Measurements from ENCODE around the gene OR10K2.
"Not testable (repeated sequence)": the region's sequence is repeated elsewhere in the genome, so short reads cannot be mapped to it uniquely, and the experiment has no call there.

The OR10K2 gene, protein sequence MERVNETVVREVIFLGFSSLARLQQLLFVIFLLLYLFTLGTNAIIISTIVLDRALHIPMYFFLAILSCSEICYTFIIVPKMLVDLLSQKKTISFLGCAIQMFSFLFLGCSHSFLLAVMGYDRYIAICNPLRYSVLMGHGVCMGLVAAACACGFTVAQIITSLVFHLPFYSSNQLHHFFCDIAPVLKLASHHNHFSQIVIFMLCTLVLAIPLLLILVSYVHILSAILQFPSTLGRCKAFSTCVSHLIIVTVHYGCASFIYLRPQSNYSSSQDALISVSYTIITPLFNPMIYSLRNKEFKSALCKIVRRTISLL

DNA sequence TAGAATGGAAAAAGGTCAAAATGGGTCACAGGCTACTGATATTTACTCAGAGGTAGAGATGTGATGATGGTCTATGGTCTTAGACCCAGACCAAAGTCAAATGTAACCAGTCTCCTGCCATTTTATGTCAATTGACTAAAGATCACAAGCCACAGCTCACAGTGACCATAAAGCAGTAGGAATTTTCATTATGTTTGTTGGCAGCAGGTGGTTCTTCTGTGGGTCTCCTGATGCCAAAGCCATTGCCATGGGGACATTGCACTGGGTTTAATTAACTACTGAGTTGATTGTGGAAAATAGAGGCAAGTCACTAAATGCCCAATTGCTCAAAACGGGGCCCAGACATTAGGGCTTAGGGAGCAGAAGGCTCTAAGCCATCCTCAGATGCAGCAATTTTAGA, at the start of gene OR10K2:
TSS of gene OR10K2 (minus strand) at position 101 of the 400 bp plus-strand sequence. CDS start 5,371 bp downstream, outside the sequence.
- no peak for DNase-seq (ENCODE audit: low read depth)

DNA sequence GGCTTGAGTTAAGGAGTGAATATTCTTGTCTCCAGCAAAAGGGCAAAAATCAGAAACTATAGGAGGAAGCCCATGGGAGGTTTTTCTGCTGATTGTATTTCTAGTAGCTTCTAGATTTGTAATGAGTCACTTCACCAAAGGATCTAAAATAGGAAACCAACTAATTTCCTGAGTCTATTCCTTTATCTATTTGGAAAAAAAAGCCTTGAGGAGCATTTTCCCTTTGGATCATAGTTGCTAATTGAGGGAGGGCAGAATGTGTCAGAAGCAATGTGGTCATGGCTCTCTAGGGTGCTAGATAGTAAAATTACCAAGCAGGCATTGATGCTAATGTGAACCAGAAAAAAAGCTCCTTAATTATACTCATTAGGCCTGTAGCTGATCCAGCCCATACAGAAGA, 45.9 kb upstream of the OR10K2 start, which contains the start of gene OR10R2:
TSS of gene OR10R2 (plus strand) at position 301 of the 400 bp plus-strand sequence. CDS start 106 bp downstream, outside the sequence.
- DNase-seq (ENCODE audit: low read depth): no peak

DNA sequence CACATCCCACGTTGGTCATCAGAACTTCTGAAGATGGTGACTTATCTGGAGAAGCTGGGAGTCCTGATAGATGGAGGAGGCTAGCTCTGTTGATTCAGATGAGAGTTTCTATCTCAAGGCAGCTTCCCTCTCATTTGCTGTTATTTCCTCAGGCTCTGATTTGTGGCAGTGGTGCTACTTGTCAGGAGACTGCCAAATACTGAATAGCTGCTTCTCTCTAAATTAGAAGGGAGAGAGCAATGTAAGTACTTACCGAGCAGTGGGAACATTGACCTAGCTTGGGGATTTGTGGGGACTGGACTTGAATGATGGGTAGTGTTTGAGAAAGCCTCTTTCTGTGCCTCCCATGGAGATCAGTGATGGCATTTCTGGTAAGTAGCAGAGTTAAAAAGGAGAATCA, 35.5 kb upstream of the OR10K2 start, which contains the start of gene OR10K1:
TSS of gene OR10K1 (plus strand) at position 301 of the 400 bp plus-strand sequence. CDS start 3,728 bp downstream, outside the sequence.
- DNase-seq (ENCODE audit: low read depth): no peak

DNA sequence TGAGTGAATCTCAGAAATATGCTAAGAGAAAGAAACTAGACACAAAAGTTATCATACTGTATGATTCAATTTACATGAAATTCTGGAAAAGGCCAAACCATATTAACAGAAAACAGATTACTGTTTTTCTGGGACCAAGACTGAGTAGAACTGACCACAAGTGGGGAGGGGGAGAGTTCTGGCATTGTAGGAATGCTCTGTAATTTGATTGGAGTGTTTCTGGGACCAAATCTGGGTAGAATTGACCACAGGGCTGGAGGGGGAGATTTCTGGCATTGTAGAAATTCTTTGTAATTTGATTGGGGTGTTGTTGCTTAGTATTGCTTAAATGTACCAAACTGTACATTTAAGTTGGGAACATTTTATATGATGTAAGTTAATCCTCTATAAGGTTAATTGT, 32.2 kb upstream of the OR10K2 start:
- DNase-seq (ENCODE audit: low read depth): no peak

DNA sequence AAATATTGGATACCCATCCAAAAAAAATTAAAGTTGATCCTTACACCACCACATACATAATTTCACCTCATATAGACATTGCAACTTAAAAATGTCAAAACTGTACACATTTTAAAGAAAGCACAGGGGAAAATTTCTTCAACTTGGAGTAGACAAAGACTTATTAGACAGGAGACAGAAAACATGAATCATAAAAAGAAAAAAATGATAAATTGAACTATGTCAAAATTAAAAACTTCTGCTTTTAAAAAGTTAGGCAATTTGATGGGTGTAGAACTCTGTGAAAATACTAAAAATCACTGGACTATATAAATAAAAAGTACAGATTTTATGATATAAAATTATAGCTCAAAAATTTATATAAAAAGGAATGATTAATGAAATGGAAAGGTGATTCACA, 31.2 kb upstream of the OR10K2 start:
- no peak for DNase-seq (ENCODE audit: low read depth)

DNA sequence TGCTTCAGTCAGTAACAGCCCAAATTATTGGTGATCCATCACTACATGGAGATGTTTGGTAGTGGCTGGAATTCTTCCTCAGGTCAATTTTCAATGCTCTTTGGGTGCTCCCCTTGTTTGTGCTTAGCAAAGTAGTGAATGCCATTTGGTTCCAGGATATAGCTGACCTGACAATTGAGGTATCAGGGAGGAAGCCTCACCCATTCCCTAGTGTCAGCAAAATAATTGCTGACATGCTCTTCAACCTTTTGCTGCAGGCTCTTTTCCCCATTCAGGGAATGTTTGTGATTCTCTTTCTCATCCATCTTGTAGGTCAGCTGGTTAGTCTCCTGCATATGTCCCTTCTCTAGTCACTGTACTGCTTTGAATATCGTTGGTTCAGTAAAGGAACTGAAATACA, 28.5 kb upstream of the OR10K2 start:
- DNase-seq (ENCODE audit: low read depth): no peak

DNA sequence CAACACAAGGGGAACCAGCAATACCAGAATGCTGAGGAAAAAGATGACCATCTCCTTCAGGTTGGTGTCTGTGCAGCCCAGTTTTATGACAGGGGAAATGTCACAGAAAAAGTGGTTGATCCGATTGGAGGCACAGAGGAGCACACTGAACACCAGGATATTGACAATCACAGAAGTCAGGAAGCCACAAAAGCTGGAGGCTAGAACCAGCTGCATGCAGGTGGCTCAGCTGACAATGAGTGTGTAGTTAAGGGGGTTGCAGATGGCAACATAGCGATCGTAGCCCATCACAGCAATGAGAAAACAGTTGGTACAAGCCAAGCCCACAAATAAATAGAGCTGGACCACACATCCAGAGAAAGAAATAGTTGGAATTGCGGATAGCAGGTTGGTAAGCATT, 19.3 kb upstream of the OR10K2 start:
- DNase-seq (ENCODE audit: low read depth): no peak

DNA sequence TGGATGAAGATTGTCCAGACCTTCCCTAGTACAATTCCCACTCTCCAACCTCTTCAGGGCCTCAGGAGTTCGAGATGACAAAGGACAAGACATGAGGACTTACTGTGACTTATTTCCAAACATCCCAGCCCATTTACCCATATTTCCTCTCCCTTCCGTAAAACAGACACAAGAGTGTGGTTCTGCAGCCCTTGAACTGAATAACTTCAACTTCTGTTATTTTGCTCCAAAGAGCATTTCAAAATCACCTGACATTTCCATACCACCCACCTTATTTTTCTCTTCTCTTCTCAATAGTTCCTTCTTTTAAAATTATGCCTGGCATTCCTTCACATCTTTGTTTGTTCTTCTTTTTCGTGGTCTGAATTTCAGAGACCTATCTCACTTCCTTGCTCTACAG, 8.7 kb upstream of the OR10K2 start:
- no peak for DNase-seq (ENCODE audit: low read depth)

DNA sequence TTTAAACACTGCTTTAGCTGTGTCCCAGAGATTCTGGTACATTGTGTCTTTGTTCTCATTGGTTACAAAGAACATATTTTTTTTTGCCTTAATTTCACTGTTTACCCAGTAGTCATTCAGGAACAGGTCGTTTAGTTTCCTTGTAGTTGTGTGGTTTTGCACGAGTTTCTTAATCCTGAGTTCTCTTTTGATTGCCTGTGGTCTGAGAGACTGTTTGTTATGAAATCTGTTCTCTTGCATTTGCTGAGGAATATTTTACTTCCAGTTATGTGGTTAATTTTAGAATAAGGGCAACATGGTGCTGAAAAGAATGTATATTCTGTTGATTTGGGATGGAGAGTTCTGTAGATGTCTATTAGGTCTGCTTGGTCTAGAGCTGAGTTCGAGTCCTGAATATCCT, 4.1 kb upstream of the OR10K2 start:
- not testable (repeated sequence) for DNase-seq (ENCODE audit: low read depth)

DNA sequence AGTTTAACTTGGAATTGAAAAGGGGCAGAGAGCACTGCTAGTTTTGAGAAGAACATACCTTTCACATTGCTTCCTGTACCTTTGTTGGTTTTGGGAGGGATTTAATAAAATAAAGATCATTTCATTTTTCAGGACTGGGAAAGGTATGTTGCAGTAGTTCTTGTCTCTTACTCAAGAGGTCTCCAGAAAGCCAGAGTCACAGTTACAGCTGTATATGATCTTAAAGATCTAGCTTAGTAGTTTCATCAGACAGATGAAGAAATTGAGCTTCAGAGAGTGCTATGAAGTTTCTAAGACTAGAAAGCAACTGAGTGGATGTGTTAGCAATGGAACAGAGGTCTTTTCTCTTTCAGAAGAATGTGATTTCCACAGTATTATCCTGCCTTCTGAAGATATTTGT, 1.0 kb downstream of the OR10K2 start:
- DNase-seq (ENCODE audit: low read depth): no peak

DNA sequence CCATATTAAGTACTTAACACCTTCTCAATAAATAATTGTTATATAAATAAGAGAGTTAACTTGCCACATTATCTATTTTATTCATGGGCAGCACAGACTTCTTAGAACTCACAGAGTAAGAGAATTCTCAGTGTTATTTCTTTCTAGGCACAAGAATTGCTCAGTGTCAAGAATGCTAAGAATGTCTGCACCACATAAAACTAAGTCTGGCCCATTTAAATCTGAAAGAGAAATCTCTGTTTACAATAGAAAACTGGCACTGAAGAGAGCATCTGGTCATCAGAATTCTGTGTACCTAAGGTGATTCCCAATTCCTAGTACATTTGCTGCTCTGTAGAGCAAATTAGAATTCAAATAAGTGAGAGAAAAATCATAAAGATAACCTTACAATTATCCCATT, 3.8 kb downstream of the OR10K2 start:
- DNase-seq (ENCODE audit: low read depth): no peak

DNA sequence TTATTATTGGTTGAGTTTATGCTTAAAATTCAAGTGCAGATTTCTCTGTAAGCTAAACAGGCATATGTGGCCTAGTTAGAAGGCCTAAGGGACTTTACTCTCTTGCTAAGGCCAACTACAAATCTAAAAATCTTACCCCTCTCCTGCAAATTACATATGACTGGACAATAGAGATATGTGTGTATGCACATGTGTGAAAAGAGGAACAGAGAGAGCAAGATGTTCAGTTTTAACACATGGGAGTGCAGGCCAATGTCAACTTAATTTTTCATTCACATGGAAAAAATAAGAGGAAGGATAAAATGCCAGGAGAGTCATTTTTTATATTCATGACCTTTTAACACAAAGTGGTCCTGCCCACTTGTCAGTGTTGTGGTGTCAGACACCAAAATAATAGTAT, 8.5 kb downstream of the OR10K2 start:
- no peak for DNase-seq (ENCODE audit: low read depth)

DNA sequence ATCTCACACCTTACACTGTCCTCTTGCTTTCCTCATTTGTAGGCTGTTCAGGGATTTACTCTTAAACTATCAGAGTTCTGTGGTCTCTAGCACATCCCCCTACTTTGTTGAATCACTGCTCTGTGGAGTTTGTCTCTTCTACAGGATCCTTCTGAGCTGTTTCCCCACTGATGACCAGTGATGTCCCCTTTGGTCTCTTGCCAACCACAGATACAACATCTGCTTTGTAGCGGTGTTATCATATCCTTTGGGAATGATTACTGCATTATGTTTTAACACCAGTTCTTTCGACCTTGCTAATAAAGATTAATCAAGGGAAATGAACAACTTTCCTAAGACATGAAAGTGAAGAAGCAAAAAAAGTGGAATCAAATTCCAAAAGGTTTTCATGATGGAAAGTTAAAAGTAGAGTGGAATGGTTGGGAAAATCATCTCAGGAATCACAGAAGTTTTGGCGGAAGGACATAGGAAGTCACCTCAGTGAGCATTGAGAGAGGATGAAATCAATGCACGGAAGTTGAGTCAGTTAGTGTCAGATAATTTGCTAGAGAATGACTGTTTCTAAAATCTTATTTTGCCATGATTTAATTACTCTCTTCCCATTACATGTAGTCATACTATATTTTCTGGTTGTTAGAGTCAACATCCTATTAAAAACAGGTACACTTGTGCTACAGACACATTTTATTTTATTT, 11.2 kb downstream of the OR10K2 start:
- no peak for DNase-seq (ENCODE audit: low read depth)

DNA sequence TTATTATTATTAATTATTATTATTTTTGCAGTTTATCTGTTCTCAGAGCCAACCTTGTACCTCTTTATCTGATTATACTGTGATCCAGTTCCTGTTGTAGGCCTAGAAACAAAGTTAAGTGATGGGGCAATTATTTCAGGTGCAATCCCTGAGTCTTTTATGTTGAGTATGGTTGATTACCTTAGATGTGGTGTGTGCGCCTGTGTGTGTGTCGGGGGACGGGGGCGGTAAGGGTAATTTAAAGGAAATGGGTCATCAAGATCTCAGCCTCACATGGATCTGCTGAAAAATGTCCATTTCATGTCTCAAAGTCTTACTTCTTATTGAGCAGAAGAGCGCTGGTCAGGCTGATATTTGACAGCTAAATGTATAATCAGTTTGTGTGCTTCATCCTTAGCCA, 18.9 kb downstream of the OR10K2 start:
- no peak for DNase-seq (ENCODE audit: low read depth)

DNA sequence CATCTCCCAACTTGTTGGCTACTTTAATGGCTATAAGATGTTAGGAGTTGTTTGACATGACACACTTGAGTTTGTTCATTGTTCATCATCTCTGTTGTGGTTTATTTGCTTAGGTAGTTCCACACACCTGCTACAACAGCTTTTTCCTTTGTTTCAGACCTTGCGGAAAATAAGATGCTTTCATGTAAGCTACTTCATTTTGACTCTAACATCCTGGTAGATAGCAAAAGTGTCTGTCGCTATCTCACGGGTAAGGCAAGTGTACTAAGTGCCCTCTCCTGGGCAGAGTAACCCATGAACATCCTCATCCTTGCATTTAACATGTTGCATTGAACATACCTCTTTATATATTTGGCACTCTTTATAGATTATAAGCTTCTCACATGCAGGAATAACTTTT, 25.2 kb downstream of the OR10K2 start:
- no peak for DNase-seq (ENCODE audit: low read depth)

DNA sequence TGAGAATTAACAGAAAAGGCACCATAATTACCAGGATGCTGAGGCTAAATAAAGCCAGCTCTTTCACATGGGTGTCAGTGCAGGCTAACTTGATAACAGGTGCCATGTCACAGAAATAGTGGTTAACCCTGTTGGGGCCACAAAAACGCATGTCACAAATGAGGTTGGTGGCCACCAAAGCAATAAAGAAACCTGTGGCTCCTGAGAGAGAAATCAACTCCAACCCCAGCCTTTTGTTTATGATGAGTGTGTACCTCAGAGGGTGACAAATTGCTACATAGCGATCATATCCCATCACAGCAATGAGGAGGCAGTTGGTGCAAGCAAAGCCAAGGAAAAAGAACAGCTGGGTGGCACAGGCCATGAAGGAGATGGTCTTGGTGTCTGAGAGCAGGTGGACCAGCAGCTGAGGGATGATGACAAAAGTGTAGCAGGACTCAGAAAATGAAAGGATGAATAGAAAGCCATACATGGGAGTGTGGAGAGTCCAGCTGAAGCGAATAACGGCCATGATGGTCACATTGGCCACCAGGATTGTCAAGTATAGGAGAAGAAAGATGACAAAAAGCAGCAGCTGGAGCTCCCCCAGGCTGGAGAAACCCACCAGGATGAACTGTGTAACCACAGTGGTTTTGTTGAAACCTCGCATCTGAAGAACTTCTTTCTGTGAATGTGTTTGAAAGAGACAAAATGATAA, 27.1 kb downstream of the OR10K2 start, which contains the start of gene OR10T2:
TSS of gene OR10T2 (minus strand) at position 649 of the 697 bp plus-strand sequence. CDS start at position 649, 0 bp downstream.
- no peak for DNase-seq (ENCODE audit: low read depth)

DNA sequence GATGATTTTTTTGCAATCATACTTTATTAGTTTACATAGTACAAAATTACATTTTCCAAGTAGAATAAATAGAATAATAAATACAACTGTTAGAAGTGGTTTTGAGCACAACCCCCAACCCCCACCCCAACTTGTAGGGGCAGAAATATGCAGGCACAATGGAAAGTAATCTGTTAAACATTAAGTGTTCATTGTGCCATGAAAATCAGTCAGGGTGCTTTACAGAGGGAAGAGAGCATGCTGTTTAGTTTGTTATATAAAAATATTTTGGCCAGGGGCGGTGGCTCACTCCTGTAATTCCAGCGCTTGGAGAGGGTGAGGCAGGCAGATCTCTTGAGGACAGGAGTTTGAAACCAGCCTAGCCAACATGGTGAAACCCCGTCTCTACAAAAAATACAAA, 29.4 kb downstream of the OR10K2 start:
- DNase-seq (ENCODE audit: low read depth): no peak

DNA sequence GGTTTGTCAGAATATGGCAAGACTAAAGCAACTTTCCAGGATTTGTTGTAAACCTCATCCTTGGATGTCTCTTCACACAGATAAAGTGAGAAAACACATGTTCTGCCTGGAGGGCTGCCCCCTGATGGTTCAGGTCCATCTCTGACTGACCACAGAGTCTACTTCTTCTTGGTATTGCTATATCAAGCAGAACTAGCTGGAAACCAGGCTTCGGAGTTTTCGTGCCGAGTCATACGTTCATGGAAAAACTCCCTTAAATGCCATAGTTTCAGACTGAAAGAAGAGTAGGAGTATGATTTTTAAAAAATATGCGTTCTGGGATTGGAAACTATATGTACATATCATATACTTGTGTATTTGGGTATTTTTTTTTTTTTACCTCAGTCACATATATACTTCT, 32.6 kb downstream of the OR10K2 start:
- no peak for DNase-seq (ENCODE audit: low read depth)

DNA sequence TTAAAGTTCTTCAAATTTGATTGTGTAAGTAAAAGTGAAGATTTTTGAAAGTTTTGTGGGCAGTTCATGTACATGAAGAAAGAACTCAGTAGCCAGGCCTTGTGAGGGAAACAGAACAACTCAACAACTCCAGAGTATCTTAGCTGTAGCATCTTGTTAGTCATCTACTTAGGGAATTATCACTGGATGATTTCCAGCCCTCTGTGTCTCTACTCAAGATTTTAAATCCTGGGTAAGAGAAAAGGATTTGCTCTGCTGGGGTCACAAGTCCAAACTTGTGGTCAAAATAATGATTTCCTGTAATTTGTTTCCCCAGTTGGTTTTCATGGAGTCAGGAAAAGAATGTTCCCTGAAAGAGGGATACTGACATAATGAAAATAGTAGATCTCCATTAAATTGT, 34.9 kb downstream of the OR10K2 start:
- DNase-seq (ENCODE audit: low read depth): no peak

DNA sequence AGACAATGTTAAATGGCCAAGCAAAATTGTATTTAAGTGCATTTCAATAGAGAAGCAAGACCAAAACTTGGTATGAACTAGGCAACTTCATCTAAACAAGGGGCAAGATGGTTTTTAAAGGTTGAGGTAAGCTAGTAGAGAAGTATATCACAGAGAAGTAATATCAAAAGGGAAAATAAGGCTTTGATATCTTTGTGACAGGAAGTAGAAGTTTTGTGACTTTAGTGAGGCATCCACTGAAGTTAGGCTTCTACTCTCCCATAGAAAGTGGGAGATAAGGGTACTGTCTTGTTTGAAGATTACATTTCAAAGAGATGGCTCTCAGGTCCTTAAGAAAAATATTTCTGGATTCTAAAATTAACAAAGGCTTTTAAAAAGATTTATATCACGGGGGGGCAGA, 35.7 kb downstream of the OR10K2 start:
- DNase-seq (ENCODE audit: low read depth): no peak

DNA sequence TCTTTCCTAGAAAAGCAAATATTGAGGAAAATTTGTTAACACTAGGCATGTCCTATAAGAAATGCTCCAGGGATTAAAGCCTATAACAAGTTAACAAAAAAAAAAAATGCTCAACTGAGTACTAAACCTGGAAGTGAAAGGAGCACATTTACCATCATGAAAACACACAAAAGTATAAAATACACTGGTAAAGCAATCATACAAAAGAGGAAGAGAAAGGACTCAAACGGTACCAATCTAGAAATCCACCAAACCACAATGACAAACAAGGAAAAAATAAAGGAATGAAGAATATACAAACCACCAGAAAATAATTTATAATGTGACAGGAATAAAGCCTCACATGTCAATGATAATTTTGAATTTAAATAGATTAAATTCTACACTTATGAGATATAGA, 51.2 kb downstream of the OR10K2 start:
- no peak for DNase-seq (ENCODE audit: low read depth)

DNA sequence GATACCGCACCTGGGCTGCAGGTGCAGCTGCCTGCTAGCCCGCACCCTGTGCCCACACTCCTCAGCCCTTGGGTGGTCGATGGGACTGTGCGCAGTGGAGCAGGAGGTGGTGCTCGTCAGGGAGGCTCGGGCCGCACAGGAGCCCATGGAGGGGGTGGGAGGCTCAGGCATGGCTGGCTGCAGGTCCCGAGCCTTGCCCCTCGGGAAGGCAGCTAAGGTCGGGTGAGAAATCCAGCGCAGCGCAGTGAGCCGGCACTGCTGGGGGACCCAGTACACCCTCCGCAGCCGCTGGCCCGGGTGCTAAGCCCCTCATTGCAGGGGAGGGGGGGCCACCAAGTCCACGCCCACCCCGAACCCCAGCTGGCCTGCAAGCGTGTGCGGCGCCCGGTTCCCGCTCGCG, 51.9 kb downstream of the OR10K2 start:
- DNase-seq (ENCODE audit: low read depth): not testable (repeated sequence)

All from activated T-cell treated with anti-CD3 and anti-CD28 coated beads for 24 hours (primary cell).